RWPE2 (cell line): ENCODE results near the gene ALOX5AP.
A peak's percentile ranks its signal among the peaks of the same experiment; 100 is the strongest.
"Not testable (repeated sequence)": the region's sequence is repeated elsewhere in the genome, so short reads cannot be mapped to it uniquely, and the experiment has no call there.

ENCODE experiments used
- ATAC-seq: fragments of 200-7000 bp; cut with Tn5 transposase; 3 replicates; pipeline ENCODE4 v1.9.1; 2021; ENCODE audit warnings: low read depth
- DNase-seq: peaks from one replicate; pipeline ENCODE4 v3.0.0-alpha.2; 2020; ENCODE audit warnings: low spot score
- H3K27ac ChIP-seq: fragments of 450-650 bp; 2 replicates; pipeline ENCODE4 v1.5.1; 2017; ENCODE audit warnings: mild to moderate bottlenecking; ENCODE audit not compliant: poor library complexity, severe bottlenecking
- H3K27me3 ChIP-seq: fragments of 250-450 bp; sonication (Bioruptor Pico); 2 replicates; pipeline ENCODE4 v1.5.1; 2021; ENCODE audit warnings: mild to moderate bottlenecking, moderate library complexity; ENCODE audit not compliant: insufficient read depth, poor library complexity, severe bottlenecking
- H3K36me3 ChIP-seq: fragments of 250-450 bp; sonication (Bioruptor Pico); 2 replicates; pipeline ENCODE4 v1.5.1; 2020; ENCODE audit warnings: low read depth, mild to moderate bottlenecking, moderate library complexity
- H3K4me1 ChIP-seq: fragments of 250-450 bp; sonication (Bioruptor Pico); 2 replicates; pipeline ENCODE4 v1.5.1; 2021; ENCODE audit warnings: mild to moderate bottlenecking, moderate library complexity; ENCODE audit not compliant: insufficient read depth, poor library complexity, severe bottlenecking
- H3K4me3 ChIP-seq: fragments of 250-450 bp; sonication (Bioruptor Pico); 2 replicates; pipeline ENCODE4 v1.5.1; 2021; ENCODE audit warnings: mild to moderate bottlenecking, moderate library complexity; ENCODE audit not compliant: severe bottlenecking
- H3K9me3 ChIP-seq: fragments of 250-450 bp; sonication (Bioruptor Pico); 2 replicates; pipeline ENCODE4 v1.5.1; 2021; ENCODE audit warnings: mild to moderate bottlenecking, moderate library complexity; ENCODE audit not compliant: severe bottlenecking
- CTCF ChIP-seq: fragments of 450-650 bp; IDR thresholded peaks from one replicate; pipeline ENCODE4 v1.5.1; 2017; ENCODE audit warnings: mild to moderate bottlenecking, moderate library complexity; ENCODE audit not compliant: poor library complexity, severe bottlenecking

ALOX5AP gene

GRCh38 chr13:30746791-30747190 lies 11.4 kb downstream of the ALOX5AP start:
- ATAC-seq, result no peak
- TF ChIP-seq CTCF, result no peak
- no peaks in the 10 kb centered on the region for H3K27me3 ChIP-seq

GRCh38 chr13:30747845-30748244 lies 12.5 kb downstream of the ALOX5AP start:
- H3K9me3 ChIP-seq, DNase-seq, H3K27me3 ChIP-seq, H3K27ac ChIP-seq, ATAC-seq, H3K4me3 ChIP-seq, H3K36me3 ChIP-seq: not testable (repeated sequence)
- H3K4me1 ChIP-seq, result peaks cover 27% of the 10 kb centered on the region

More at GRCh38 chr13:30746791-30747190, 11.4 kb downstream of the ALOX5AP start:
- Histone ChIP-seq H3K4me1 (peaks cover 29% of the 10 kb centered on the region), H3K9me3 (no peaks in the 10 kb centered on the region), H3K27ac (peak overlapping the region; percentile 97), H3K4me3 (no peak overlapping the region), H3K36me3 (no peaks in the 10 kb centered on the region)
- DNase-seq, result no peak

- Histone ChIP-seq H3K27ac (no peak overlapping the region), H3K36me3 (no peaks in the 10 kb centered on the region), H3K4me3 (no peak overlapping the region), H3K9me3 (no peaks in the 10 kb centered on the region), H3K27me3 (no peaks in the 10 kb centered on the region), H3K4me1 (peaks cover 21% of the 10 kb centered on the region)
- DNase-seq, result no peak
- ATAC-seq, result no peak
- no peak for TF ChIP-seq CTCF
These were observed 13.4 kb downstream of the ALOX5AP start for GRCh38 chr13:30748717-30749116.

GRCh38 chr13:30750036-30750435 lies 14.7 kb downstream of the ALOX5AP start:
- no peak for TF ChIP-seq CTCF
- H3K27me3 ChIP-seq, result no peaks in the 10 kb centered on the region
- no peak overlapping the region for H3K4me3 ChIP-seq
- no peak overlapping the region for H3K27ac ChIP-seq
- DNase-seq (no peak), ATAC-seq (no peak)
- no peaks in the 10 kb centered on the region for H3K36me3 ChIP-seq
- peaks cover 10% of the 10 kb centered on the region for H3K4me1 ChIP-seq
- H3K9me3 ChIP-seq, result no peaks in the 10 kb centered on the region

- Histone ChIP-seq H3K4me1 (peaks cover 4% of the 10 kb centered on the region), H3K27me3 (no peaks in the 10 kb centered on the region), H3K4me3 (no peak overlapping the region), H3K36me3 (no peaks in the 10 kb centered on the region), H3K9me3 (no peaks in the 10 kb centered on the region), H3K27ac (no peak overlapping the region)
- ATAC-seq (no peak), DNase-seq (no peak)
- no peak for TF ChIP-seq CTCF
These were observed 16.0 kb downstream of the ALOX5AP start for GRCh38 chr13:30751183-30751933.
